Astrocyte of the spinal cord (primary cell): ENCODE measurements around the gene ZFYVE9.

Source experiments
- DNase-seq: peaks from one replicate; pipeline ENCODE4 v3.0.0; 2011; ENCODE audit warnings: low read depth, low spot score
- H3K4me3 ChIP-seq: 2 replicates; pipeline ENCODE4 v1.5.1; 2011; ENCODE audit warnings: low read depth, mild to moderate bottlenecking, low read length, moderate library complexity
- CTCF ChIP-seq: IDR thresholded peaks from 2 replicates; pipeline ENCODE4 v1.5.1; 2012; ENCODE audit warnings: low read depth, mild to moderate bottlenecking, low read length, inconsistent platforms
- in situ Hi-C: cut with HindIII; loops from 2 replicates; pipeline ENCODE4 v1.10.0; 2017; ENCODE audit warnings: low sequenced_read_pairs

The ZFYVE9 gene

GRCh38 chr1:52306227-52307006 lies 164.5 kb downstream of the ZFYVE9 start:
- no peak overlapping the region for H3K4me3 ChIP-seq
- TF ChIP-seq CTCF = no peak
- in situ Hi-C loops = no loop called here
- DNase-seq = no peak

GRCh38 chr1:52321061-52321460 lies 179.2 kb downstream of the ZFYVE9 start:
- TF ChIP-seq CTCF = no peak
- in situ Hi-C loops = no loop called here
- no peak overlapping the region for H3K4me3 ChIP-seq
- no peak for DNase-seq

GRCh38 chr1:52323731-52324130 lies 181.8 kb downstream of the ZFYVE9 start:
- in situ Hi-C loops = no loop called here
- no peak for TF ChIP-seq CTCF

GRCh38 chr1:52325786-52326185 lies 183.9 kb downstream of the ZFYVE9 start:
- H3K4me3 ChIP-seq = no peak overlapping the region
- DNase-seq = no peak
- no peak for TF ChIP-seq CTCF
- in situ Hi-C loops = no loop called here

More at GRCh38 chr1:52323731-52324130, 181.8 kb downstream of the ZFYVE9 start:
- H3K4me3 ChIP-seq = no peak overlapping the region
- no peak for DNase-seq

- TF ChIP-seq CTCF = no peak
- in situ Hi-C loops = no loop called here
- no peak for DNase-seq
- no peak overlapping the region for H3K4me3 ChIP-seq
These were observed 186.7 kb downstream of the ZFYVE9 start for GRCh38 chr1:52328615-52329014.

GRCh38 chr1:52332411-52332810 lies 190.5 kb downstream of the ZFYVE9 start:
- no peak for DNase-seq
- in situ Hi-C loops = no loop called here
- TF ChIP-seq CTCF = no peak
- no peak overlapping the region for H3K4me3 ChIP-seq
